Neural cell (in vitro differentiated cells): Measurements from ENCODE around the gene RDX. TPM values are rescaled to one million over a fixed set of nuclear protein-coding genes. Genes with fewer than 3 reads are reported as not detected.
A peak's percentile ranks its signal among the peaks of the same experiment; 100 is the strongest.

Source experiments
- H2AFZ ChIP-seq: fragments of 200-600, 300-800 bp; sonication (generic), shearing (Covaris generic); 2 replicates; pipeline ENCODE4 v1.6.0; 2014; ENCODE audit warnings: low read depth, mild to moderate bottlenecking, antibody characterized with exemption, low read length, moderate library complexity
- H3F3A ChIP-seq: fragments of 200-600 bp; shearing (Covaris generic); 2 replicates; pipeline ENCODE4 v1.6.1; 2016; ENCODE audit warnings: mild to moderate bottlenecking, moderate library complexity, mixed read lengths, antibody characterized with exemption, low read length; ENCODE audit not compliant: insufficient read depth, poor library complexity, severe bottlenecking
- H3K27ac ChIP-seq: fragments of 200-600, 300-800 bp; sonication (generic), shearing (Covaris generic); 2 replicates; pipeline ENCODE4 v1.5.1; 2014; ENCODE audit warnings: mild to moderate bottlenecking, low read length, moderate library complexity
- H3K27me3 ChIP-seq: fragments of 300-800, 200-600 bp; sonication (generic), shearing (Covaris generic); 2 replicates; pipeline ENCODE4 v1.6.0; 2014; ENCODE audit warnings: mild to moderate bottlenecking, low read depth, low read length, moderate library complexity; ENCODE audit not compliant: insufficient read depth
- H3K36me3 ChIP-seq: fragments of 300-800, 200-600 bp; sonication (generic), shearing (Covaris generic); 2 replicates; pipeline ENCODE4 v1.5.1; 2014; ENCODE audit warnings: mild to moderate bottlenecking, antibody characterized with exemption, low read length, moderate library complexity; ENCODE audit not compliant: insufficient read depth
- H3K4me2 ChIP-seq: fragments of 300-800, 200-600 bp; sonication (generic), shearing (Covaris generic); 2 replicates; pipeline ENCODE4 v1.6.0; 2014; ENCODE audit warnings: mild to moderate bottlenecking, low read length
- H3K4me3 ChIP-seq: fragments of 300-800, 200-600 bp; sonication (generic), shearing (Covaris generic); 2 replicates; pipeline ENCODE4 v1.5.1; 2014; ENCODE audit warnings: mild to moderate bottlenecking, low read length, moderate library complexity
- H3K79me2 ChIP-seq: fragments of 200-600 bp; shearing (Covaris generic); replicated peaks from 2 replicates; pipeline ENCODE4 v1.6.0; 2014; ENCODE audit warnings: mild to moderate bottlenecking, low read length, moderate library complexity; ENCODE audit not compliant: insufficient read depth
- H3K9ac ChIP-seq: fragments of 300-800, 200-600 bp; sonication (generic), shearing (Covaris generic); 2 replicates; pipeline ENCODE4 v1.6.1; 2016; ENCODE audit warnings: mild to moderate bottlenecking, low read length, mixed read lengths
- H3K9me2 ChIP-seq: fragments of 200-600 bp; shearing (Covaris generic); 2 replicates; pipeline ENCODE4 v1.6.1; 2016; ENCODE audit warnings: mild to moderate bottlenecking, low read length, mixed read lengths; ENCODE audit not compliant: insufficient read depth
- H3K9me3 ChIP-seq: fragments of 200-600, 300-800 bp; sonication (generic), shearing (Covaris generic); 2 replicates; pipeline ENCODE4 v1.6.1; 2016; ENCODE audit warnings: mild to moderate bottlenecking, mixed run types, low read length, moderate library complexity, mixed read lengths
- H4K20me1 ChIP-seq: fragments of 200-600 bp; shearing (Covaris generic); 2 replicates; pipeline ENCODE4 v1.6.1; 2016; ENCODE audit warnings: mild to moderate bottlenecking, mixed run types; ENCODE audit not compliant: insufficient read depth
- EP300 ChIP-seq: fragments of 450-650 bp; conservative IDR thresholded peaks from 2 replicates; pipeline ENCODE4 v1.6.1; 2014; ENCODE audit warnings: antibody characterized with exemption, mild to moderate bottlenecking, moderate library complexity; ENCODE audit not compliant: poor library complexity, severe bottlenecking
- EZH2 ChIP-seq: fragments of 200-600, 300-800 bp; shearing (Covaris generic), sonication (generic); IDR thresholded peaks from 2 replicates; pipeline ENCODE4 v1.6.1; 2014; ENCODE audit warnings: antibody characterized with exemption, low read length, borderline replicate concordance, mild to moderate bottlenecking; ENCODE audit not compliant: insufficient read depth, poor library complexity, severe bottlenecking
- MXI1 ChIP-seq: fragments of 450-650 bp; conservative IDR thresholded peaks from 2 replicates; pipeline ENCODE4 v1.6.1; 2014; ENCODE audit warnings: antibody characterized with exemption, mild to moderate bottlenecking; ENCODE audit not compliant: poor library complexity, severe bottlenecking
- POLR2AphosphoS5 ChIP-seq: IDR thresholded peaks from 2 replicates; pipeline ENCODE4 v1.6.1; 2012
- RAD21 ChIP-seq: fragments of 450-650 bp; conservative IDR thresholded peaks from 2 replicates; pipeline ENCODE4 v1.6.1; 2014; ENCODE audit warnings: antibody characterized with exemption, mild to moderate bottlenecking, moderate library complexity
- SMC3 ChIP-seq: fragments of 450-650 bp; conservative IDR thresholded peaks from 2 replicates; pipeline ENCODE4 v1.6.1; 2014; ENCODE audit warnings: antibody characterized with exemption, mild to moderate bottlenecking, moderate library complexity; ENCODE audit not compliant: poor library complexity
- TAF1 ChIP-seq: IDR thresholded peaks from 2 replicates; pipeline ENCODE4 v1.6.1; 2012; ENCODE audit warnings: low read depth
- polyA minus RNA-seq: library from RNA; depleted of rRNA, polyadenylated mRNA; stranded (reverse); fragments of >200 nt; gene quantifications from 2 replicates; pipeline ENCODE4 v1.2.3, GENCODE V29; 2014
- polyA plus RNA-seq: library from polyadenylated mRNA; depleted of rRNA; stranded (reverse); fragments of >200 nt; gene quantifications from 2 replicates; pipeline ENCODE4 v1.2.3, GENCODE V29; 2014
- TF ChIP-seq, protein P1 (sequence below): IDR thresholded peaks from 2 replicates; pipeline ENCODE4 v1.6.1; 2012; ENCODE audit warnings: borderline replicate concordance
- TF ChIP-seq, protein P2 (sequence below): fragments of 450-650 bp; IDR thresholded peaks from 2 replicates; pipeline ENCODE4 v1.5.1; 2014; ENCODE audit warnings: antibody characterized with exemption, mild to moderate bottlenecking, moderate library complexity; ENCODE audit not compliant: poor library complexity, severe bottlenecking

RDX gene
- 30.5 and 39.0 TPM in 2 replicates for polyA plus RNA-seq
- 54.5 and 71.7 TPM in 2 replicates for polyA minus RNA-seq

DNA sequence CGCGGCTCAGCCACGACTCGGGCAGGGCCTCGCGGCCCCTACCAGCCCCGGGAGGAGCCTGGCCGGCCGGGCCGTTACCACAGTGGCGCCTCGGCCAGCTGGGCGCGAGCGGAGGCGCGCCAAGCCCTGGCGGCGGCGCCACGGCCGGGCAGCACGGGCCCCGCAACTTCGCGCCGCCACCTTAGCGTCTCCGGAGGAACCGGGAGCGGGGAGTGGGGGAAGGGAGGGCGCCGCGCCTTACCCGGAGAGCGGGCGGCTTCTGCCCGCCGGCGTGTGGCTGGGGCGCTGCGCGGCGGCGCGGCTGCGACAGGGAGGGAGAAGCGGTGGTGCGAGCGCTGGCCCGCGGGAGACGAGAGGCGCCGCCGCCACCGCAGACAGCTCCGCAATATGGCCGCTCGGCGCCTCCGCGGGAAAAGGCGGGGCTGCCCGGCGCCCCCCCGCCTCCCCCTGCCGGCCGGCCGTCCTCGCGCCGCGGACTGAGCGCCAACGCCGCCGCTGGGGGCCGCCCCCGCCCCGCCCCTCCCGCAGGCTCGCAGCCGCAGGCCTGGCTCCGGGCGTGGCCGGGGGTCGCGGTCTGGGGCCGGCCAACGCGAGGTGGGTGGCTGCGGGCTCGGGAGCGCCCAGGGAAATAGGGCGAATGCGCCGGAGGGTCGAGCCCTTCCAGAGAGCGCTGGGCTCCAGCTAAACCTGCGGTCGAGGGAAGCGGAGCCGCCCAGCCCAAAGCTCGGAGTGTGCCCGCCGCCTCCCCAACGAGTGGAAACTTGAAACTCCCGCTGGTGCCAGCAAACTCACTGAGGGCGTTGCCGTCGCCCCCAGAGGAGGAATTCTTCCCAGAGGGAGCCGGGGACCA is at the start of gene RDX:
Gene RDX (minus strand): TSS at position 389 of the 850 bp plus-strand sequence. CDS start 16,922 bp downstream, outside the sequence.
- peak; percentile 37 for TF ChIP-seq MXI1
- peak; percentile 16 for TF ChIP-seq TAF1
- peak; percentile 7 for TF ChIP-seq POLR2AphosphoS5
- no peak for TF ChIP-seq RAD21
- TF ChIP-seq EP300, result peak; percentile 28
- TF ChIP-seq, protein P1, sequence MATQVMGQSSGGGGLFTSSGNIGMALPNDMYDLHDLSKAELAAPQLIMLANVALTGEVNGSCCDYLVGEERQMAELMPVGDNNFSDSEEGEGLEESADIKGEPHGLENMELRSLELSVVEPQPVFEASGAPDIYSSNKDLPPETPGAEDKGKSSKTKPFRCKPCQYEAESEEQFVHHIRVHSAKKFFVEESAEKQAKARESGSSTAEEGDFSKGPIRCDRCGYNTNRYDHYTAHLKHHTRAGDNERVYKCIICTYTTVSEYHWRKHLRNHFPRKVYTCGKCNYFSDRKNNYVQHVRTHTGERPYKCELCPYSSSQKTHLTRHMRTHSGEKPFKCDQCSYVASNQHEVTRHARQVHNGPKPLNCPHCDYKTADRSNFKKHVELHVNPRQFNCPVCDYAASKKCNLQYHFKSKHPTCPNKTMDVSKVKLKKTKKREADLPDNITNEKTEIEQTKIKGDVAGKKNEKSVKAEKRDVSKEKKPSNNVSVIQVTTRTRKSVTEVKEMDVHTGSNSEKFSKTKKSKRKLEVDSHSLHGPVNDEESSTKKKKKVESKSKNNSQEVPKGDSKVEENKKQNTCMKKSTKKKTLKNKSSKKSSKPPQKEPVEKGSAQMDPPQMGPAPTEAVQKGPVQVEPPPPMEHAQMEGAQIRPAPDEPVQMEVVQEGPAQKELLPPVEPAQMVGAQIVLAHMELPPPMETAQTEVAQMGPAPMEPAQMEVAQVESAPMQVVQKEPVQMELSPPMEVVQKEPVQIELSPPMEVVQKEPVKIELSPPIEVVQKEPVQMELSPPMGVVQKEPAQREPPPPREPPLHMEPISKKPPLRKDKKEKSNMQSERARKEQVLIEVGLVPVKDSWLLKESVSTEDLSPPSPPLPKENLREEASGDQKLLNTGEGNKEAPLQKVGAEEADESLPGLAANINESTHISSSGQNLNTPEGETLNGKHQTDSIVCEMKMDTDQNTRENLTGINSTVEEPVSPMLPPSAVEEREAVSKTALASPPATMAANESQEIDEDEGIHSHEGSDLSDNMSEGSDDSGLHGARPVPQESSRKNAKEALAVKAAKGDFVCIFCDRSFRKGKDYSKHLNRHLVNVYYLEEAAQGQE, result no peak
- H2AFZ ChIP-seq, result peak within 1 kb of the TSS; percentile 73
- no peaks in the 10 kb centered on the region for H3K27me3 ChIP-seq

DNA sequence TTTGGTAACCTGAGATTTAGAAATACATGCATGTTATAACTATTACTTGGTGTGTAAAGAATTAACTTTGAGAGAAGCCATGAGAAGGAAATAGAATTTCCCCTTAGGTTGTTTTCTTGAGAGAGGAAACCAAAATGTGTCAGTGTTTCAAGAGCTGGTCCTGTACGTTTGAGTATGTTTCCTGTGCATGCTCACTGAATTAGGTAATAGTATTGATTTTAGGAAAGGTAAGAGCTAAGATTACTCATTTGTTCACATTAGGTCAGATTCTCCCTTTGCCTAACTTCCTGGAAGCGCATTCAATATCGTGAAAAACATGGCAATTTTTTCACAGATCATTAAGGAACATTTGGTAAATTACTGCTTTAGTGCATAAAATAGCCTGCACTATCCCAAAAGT is 49.3 kb upstream of the RDX start:
- Histone ChIP-seq H3K4me2 (no peak overlapping the region), H4K20me1 (no peaks in the 10 kb centered on the region), H3K9ac (no peak overlapping the region), H3K27ac (no peak overlapping the region), H3K9me2 (no peaks in the 10 kb centered on the region), H3F3A (no peaks in the 10 kb centered on the region), H2AFZ (no peak overlapping the region), H3K27me3 (no peaks in the 10 kb centered on the region), H3K36me3 (no peaks in the 10 kb centered on the region), H3K4me3 (no peak overlapping the region), H3K9me3 (no peaks in the 10 kb centered on the region), H3K79me2 (no peaks in the 10 kb centered on the region)
- TF ChIP-seq EZH2 (no peak), RAD21 (no peak), MXI1 (no peak), SMC3 (no peak), POLR2AphosphoS5 (no peak), TAF1 (no peak), EP300 (no peak)
- TF ChIP-seq, protein P2, sequence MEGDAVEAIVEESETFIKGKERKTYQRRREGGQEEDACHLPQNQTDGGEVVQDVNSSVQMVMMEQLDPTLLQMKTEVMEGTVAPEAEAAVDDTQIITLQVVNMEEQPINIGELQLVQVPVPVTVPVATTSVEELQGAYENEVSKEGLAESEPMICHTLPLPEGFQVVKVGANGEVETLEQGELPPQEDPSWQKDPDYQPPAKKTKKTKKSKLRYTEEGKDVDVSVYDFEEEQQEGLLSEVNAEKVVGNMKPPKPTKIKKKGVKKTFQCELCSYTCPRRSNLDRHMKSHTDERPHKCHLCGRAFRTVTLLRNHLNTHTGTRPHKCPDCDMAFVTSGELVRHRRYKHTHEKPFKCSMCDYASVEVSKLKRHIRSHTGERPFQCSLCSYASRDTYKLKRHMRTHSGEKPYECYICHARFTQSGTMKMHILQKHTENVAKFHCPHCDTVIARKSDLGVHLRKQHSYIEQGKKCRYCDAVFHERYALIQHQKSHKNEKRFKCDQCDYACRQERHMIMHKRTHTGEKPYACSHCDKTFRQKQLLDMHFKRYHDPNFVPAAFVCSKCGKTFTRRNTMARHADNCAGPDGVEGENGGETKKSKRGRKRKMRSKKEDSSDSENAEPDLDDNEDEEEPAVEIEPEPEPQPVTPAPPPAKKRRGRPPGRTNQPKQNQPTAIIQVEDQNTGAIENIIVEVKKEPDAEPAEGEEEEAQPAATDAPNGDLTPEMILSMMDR, result no peak
- TF ChIP-seq, protein P1, result no peak

More for the DNA sequence above, at the start of gene RDX:
- Histone ChIP-seq H3K36me3 (no peaks in the 10 kb centered on the region), H3K9me3 (no peaks in the 10 kb centered on the region), H3K4me3 (peak within 1 kb of the TSS; percentile 95), H3K9me2 (no peaks in the 10 kb centered on the region), H4K20me1 (no peaks in the 10 kb centered on the region), H3K27ac (peak within 1 kb of the TSS; percentile 66), H3K79me2 (peaks cover 41% of the 10 kb centered on the region), H3K9ac (peak within 1 kb of the TSS; percentile 84), H3F3A (no peaks in the 10 kb centered on the region), H3K4me2 (peak within 1 kb of the TSS; percentile 83)
